Stimulated activated CD8-positive, alpha-beta memory T cell treated with anti-CD3 and anti-CD28 coated beads, Interleukin-15, amount 100 ng/mL, for 48 hours (primary cell): ENCODE data around the gene C18orf63.
"Not testable (repeated sequence)": the region's sequence is repeated elsewhere in the genome, so short reads cannot be mapped to it uniquely, and the experiment has no call there.

Experiments used
- DNase-seq, 2 donors: peaks; one replicate each; pipeline ENCODE4 v3.0.0-alpha.2; 2020; ENCODE audit warnings: low read depth in 2 of 2

The C18orf63 gene

GRCh38 chr18:74286106-74286855, 29.4 kb upstream of the C18orf63 start:
- DNase-seq: no peak

- DNase-seq: no peak
Measured at GRCh38 chr18:74286856-74287255, 28.8 kb upstream of the C18orf63 start.

DNA sequence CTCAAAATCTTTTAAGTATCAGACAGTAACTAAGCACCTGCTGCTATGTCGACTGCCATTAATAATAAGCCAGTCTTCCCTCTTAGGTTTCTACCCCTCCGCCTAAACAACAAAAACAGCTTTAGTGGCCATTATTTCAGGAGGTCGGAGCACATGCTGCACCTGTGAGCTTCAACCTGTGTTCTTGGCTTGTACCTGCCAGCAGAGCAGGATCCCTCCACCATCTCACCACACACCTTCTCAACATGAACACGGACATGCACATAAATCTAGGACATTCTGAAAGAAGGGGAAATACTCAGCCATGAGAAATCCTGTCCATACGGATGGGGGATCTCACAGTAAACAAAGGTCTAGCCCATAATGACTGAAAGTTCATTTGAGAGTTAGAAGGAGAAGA, 27.6 kb upstream of the C18orf63 start:
- no peak for DNase-seq

DNA sequence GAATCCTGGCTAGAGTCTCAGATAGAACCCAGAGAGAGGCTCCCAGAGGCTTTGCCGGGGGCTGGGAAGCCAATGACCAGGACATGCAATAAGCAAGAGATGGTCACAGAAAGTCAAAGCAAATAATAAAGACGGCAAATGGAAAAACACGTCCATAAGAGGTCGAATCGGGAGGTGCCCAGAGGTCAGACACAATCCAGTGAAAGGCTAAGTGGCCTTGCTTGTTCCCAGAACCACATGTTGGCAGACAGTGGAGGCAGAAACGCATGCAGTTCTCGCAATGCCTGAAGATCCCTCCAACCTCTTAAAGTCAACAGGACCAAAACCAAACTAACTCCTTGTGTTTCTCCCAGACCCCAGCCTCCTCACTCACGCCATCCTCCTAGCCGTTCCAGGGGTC, 26.9 kb upstream of the C18orf63 start:
- no peak for DNase-seq

DNA sequence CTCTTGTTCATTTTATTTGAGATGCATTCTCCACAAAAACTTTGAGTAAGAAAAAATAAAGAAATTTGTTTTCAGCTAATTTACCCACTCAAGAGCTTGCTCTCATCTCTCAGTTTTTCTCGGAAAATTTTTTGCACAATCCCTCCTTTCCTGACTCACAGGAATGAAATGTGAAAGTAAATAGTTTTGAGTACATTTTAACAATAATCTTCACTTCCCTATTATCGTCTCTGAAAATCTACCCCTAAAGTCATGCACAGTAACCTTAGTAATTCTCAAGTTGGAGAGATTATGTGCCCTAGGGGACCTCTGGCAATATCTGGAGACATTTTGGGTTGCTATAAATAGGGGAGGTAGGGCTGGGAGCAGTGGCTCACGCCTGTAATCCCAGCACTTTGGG, 26.5 kb upstream of the C18orf63 start:
- no peak for DNase-seq

- no peak for DNase-seq
Measured at GRCh38 chr18:74290021-74290420, 25.6 kb upstream of the C18orf63 start.

GRCh38 chr18:74290794-74291471, 24.7 kb upstream of the C18orf63 start:
- no peak for DNase-seq

- no peak for DNase-seq
Measured at GRCh38 chr18:74291472-74291770, 24.2 kb upstream of the C18orf63 start.

- DNase-seq: peak; percentile 95 to 96
Measured at GRCh38 chr18:74291771-74292540, 23.7 kb upstream of the C18orf63 start, which contains the start of gene CYB5A. CYB5A (minus strand) TSS chr18:74291963; CDS start chr18:74291875, 88 bp downstream.

DNA sequence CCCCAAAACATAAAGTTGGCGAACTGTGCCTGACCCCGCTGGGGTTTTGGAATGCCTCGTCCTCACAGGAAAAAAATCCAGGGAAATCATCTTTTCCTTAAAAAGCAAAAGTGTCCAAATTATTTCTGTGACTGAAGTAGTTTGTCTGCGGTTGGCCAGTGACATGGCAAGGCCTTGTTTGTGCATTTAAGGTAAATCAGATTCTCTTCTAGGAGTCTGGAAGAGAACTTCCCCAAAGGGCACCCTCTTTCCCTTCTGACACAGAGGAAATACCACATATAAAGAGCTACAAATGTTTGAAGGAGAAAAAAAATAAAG, 23.1 kb upstream of the C18orf63 start:
- no peak for DNase-seq

DNA sequence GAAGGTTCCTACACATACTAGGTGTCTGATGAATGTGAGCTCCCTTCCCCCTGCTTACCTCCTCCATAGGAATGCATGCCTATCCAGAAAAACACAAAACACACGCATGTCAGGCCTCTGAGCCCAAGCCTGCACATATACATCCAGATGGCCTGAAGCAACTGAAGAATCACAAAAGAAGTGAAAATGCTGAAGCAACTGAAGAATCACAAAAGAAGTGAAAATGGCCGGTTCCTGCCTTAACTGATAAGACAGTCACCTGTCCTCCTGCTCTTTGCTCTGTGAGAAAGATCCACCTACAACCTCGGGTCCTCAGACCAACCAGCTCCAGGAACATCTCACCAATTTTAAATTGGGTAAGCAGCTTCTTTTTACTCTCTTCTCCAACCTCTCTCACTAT, 22.7 kb upstream of the C18orf63 start:
- DNase-seq: not testable (repeated sequence)

- DNase-seq: no peak
Measured at GRCh38 chr18:74294526-74294925, 21.1 kb upstream of the C18orf63 start.

DNA sequence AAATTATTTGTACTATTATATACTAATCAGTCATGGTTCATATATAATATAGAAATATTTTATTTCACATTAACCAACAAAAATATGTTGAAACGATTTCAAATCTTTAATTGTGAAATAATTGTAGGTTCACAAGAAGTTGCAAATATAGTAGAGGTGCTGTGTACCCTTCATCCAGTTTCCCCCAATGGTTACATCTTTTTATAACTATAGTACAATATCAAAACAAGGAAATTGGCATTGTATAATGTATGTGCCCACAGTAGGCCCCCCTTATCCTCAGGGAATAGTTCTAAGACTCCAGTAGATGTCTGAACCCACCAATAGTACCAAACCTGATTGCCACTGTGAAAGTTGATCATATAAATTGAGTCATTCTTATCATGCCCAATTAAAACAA, 16.5 kb upstream of the C18orf63 start:
- no peak for DNase-seq

DNA sequence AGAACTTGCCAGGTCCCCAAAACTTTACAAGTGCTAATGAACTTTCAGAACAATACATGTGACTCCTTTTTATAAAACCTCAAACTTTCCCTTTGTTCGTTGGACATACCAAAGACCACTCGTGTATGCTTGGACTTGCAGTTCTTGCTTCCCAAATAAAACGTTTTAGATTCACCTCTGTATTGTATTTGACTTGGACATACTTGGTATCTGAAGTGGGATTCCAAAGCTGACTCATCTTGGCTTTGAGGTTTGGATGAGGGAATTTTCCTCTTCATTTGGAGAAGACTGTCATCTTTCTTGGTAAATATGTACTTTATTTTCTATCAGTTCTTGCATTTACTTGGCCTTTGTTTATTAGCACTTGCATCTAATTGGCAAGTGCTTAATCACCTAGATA, 15.9 kb upstream of the C18orf63 start:
- DNase-seq: no peak

GRCh38 chr18:74303306-74303705, 12.3 kb upstream of the C18orf63 start:
- no peak for DNase-seq

- DNase-seq: no peak
Measured at GRCh38 chr18:74303936-74304335, 11.7 kb upstream of the C18orf63 start.

DNA sequence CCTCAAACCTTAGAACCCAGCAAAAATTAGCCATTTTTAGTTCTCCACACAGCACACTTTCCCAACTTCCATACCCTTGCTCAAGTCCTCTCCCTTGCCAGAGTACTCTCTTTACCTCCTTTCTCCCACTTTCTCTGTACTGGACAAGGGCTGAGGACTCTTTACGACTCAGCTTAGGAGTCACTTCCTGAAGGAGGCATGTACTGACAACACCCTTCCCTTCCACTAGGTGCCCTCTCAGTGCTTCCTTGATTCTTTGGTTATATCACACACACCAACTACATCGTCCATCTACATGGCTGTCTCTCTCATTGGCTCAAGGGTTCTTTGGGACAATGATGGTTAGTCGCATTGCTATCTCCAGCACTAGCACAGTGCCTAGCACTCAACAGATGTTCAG, 5.2 kb upstream of the C18orf63 start:
- no peak for DNase-seq

DNA sequence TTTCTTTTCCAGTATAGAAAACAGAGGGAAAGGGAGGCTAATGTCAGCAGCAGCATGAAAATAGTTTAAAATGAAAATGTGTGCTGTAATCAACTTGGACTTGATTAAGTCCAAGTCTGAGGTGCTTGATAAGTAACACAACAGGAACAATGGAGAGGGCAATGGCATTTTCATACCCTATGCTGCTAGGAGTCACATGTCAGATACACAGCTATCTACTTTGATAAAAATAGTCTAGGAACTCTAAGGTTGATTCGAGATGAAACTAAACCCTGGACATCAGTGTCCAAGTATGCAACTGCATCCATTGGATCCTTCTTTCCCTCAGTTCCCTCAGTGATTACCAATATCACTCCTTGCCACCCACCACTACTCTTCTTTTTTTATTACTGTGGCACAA, 4.6 kb upstream of the C18orf63 start:
- DNase-seq: no peak

- DNase-seq: no peak
Measured at GRCh38 chr18:74314759-74315463, 728 bp upstream of the C18orf63 start.

GRCh38 chr18:74316257-74317170, 875 bp downstream of the C18orf63 start:
- DNase-seq: no peak

GRCh38 chr18:74326231-74326630, 10.6 kb downstream of the C18orf63 start:
- no peak for DNase-seq
